Measurements from ENCODE around the gene PI3. TPM values are rescaled to one million over a fixed set of nuclear protein-coding genes. Genes with fewer than 3 reads are reported as not detected.

The PI3 gene
- total and polyA plus RNA-seq, 9 of the 15 experiments (the other 6 are each of a cell fraction or from before 2014, with no cell fraction given), result not detected

DNA sequence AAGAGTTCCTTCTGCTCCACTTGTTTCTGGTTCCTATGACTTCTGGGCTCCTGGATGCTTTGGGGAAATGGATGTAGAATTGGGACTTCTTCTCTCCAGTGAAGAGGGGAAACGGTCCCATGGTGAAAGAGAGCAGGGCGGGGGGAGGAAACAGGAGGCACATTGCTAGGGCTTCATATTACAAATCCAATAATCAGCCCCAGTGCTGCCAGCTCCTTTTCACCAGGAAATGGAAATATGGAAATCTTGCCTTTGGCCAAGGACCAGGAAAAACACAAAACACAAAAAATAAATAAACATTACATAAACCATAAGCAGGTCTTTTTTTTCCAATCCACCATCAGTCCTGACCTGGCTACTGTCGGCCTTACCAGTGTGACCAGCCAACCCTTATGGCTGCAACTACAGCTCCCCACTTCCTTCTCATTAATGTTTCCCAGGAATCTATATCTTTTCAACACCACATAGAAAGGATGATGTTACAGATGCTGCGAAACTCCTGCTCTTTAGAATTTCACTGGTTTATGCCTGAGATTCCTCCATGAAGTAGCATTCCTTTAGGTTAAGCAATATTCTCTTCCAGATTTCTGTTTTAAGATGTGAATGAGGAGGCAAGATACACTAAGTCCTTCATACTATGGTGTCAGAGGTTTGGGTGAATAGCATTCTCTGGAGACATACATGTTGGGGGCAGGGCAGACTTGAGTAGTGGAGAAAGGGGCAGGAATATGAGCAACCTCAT is 2.0 kb downstream of the PI3 start (continued):
- no peak for TF ChIP-seq ZNF41 (CRISPR knock-in tag; conservative IDR thresholded peaks at IDR 0.05)
- no peak for TF ChIP-seq NCOR1 (IDR thresholded peaks at IDR 0.05)
- no peak for TF ChIP-seq HNRNPUL1 (IDR thresholded peaks at IDR 0.05; ENCODE audit: low read length)
- no peak for TF ChIP-seq ZC3H4 (CRISPR knock-in tag; IDR thresholded peaks at IDR 0.05; ENCODE audit: borderline replicate concordance)

GRCh38 chr20:45179166-45179565 is 4.5 kb downstream of the PI3 start:
- ChIA-PET CTCF (ENCODE audit: low intra/inter-chr PET ratio) (no interaction called here), POLR2A (no interaction called here)
- no peaks in the 10 kb centered on the region for H3K9me3 ChIP-seq (replicated peaks; ENCODE audit: control insufficient read depth, insufficient read depth, low read depth, low read length)
- no peak overlapping the region for H3K4me2 ChIP-seq (ENCODE audit: insufficient read depth, low read length)
- no peak overlapping the region for H3K27ac ChIP-seq (ENCODE audit: extremely low read depth, low read depth, low read length)
- H4K20me1 ChIP-seq (replicated peaks; ENCODE audit: control insufficient read depth, insufficient read depth, low read length), result no peaks in the 10 kb centered on the region
- H3K9me1 ChIP-seq (ENCODE audit: control insufficient read depth, insufficient read depth, low read length), result no peaks in the 10 kb centered on the region
- TF ChIP-seq HNRNPUL1 (IDR thresholded peaks at IDR 0.05; ENCODE audit: low read length) (no peak), MCM5 (IDR thresholded peaks at IDR 0.05; ENCODE audit: low read depth) (no peak), CCAR2 (IDR thresholded peaks at IDR 0.05; ENCODE audit: low read depth, low read length) (no peak), ZC3H8 (IDR thresholded peaks at IDR 0.05) (no peak), KLF10 (CRISPR knock-in tag; IDR thresholded peaks at IDR 0.05) (no peak), ZNF75A (CRISPR knock-in tag; IDR thresholded peaks at IDR 0.05) (no peak), HDAC8 (tag; IDR thresholded peaks at IDR 0.05) (no peak), TRIM24 (IDR thresholded peaks at IDR 0.05) (no peak), XRCC4 (IDR thresholded peaks at IDR 0.05; ENCODE audit: extremely low read depth, insufficient read depth, insufficient read length) (no peak), MTA2 (IDR thresholded peaks at IDR 0.05; ENCODE audit: low read depth) (no peak), ZNF239 (CRISPR knock-in tag; IDR thresholded peaks at IDR 0.05) (no peak), HNRNPH1 (optimal IDR thresholded peaks at IDR 0.05; ENCODE audit: low read depth, low read length) (no peak), NFIC (IDR thresholded peaks at IDR 0.05) (no peak), RFX5 (IDR thresholded peaks at IDR 0.05; ENCODE audit: low read depth, low read length) (no peak), DLX4 (CRISPR knock-in tag; IDR thresholded peaks at IDR 0.05) (no peak), ZNF274 (IDR thresholded peaks at IDR 0.05; ENCODE audit: borderline replicate concordance, low read depth, low read length) (no peak), CHCHD3 (CRISPR knock-in tag; IDR thresholded peaks at IDR 0.05) (no peak)
- TF ChIP-seq, protein P1, sequence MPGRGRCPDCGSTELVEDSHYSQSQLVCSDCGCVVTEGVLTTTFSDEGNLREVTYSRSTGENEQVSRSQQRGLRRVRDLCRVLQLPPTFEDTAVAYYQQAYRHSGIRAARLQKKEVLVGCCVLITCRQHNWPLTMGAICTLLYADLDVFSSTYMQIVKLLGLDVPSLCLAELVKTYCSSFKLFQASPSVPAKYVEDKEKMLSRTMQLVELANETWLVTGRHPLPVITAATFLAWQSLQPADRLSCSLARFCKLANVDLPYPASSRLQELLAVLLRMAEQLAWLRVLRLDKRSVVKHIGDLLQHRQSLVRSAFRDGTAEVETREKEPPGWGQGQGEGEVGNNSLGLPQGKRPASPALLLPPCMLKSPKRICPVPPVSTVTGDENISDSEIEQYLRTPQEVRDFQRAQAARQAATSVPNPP (IDR thresholded peaks at IDR 0.05; ENCODE audit: borderline replicate concordance, insufficient read depth, insufficient read length), result no peak
- H3K36me3 ChIP-seq (ENCODE audit: control insufficient read depth, insufficient read depth, low read length), result no peaks in the 10 kb centered on the region
- intact Hi-C loops (cut with micrococcal nuclease), result no loop called here
- ATAC-seq (no peak), FAIRE-seq (no peak), DNase-seq (ENCODE audit: extremely low read depth in 1 of 4, low spot score in 3 of 4) (no peak)
- H3K27me3 ChIP-seq (ENCODE audit: control insufficient read depth in 2 of 2, insufficient read depth in 2 of 2, low read length in 2 of 2), result peaks cover 5 to 32% of the 10 kb centered on the region in 2 experiments; a peak in 4 of 5 replicates
- in situ Hi-C loops (cut with MboI), result no loop called here
- no peak overlapping the region for H2AFZ ChIP-seq (ENCODE audit: low read depth, low read length)
- H3K9ac ChIP-seq (ENCODE audit: insufficient read depth in 1 of 2, low read depth in 2 of 2, low read length in 2 of 2), result no peak overlapping the region
- no peak overlapping the region for H3K4me3 ChIP-seq
- WGBS (ENCODE audit: insufficient coverage, low coverage, missing lambda C conversion rate), result 0% methylated on average over 2 of the region's 2 CpGs
- H3K79me2 ChIP-seq (ENCODE audit: control insufficient read depth, insufficient read depth, low read length), result no peaks in the 10 kb centered on the region
- no TSS peak for BruUV-seq (replicated peaks)
- H3K4me1 ChIP-seq (replicated peaks in 1 of 2; ENCODE audit: control insufficient read depth in 2 of 2, insufficient read depth in 2 of 2, low read length in 2 of 2), result no peaks in the 10 kb centered on the region

All from K562 (cell line).